Measurements from ENCODE around the gene SFXN1.

GRCh38 chr5:175538576-175538975, 60.2 kb downstream of the SFXN1 start:
- TF ChIP-seq POLR2AphosphoS5 (IDR thresholded peaks at IDR 0.05; ENCODE audit: low read depth, low read length) (no peak), CTCF (IDR thresholded peaks at IDR 0.05) (no peak), SIN3A (IDR thresholded peaks at IDR 0.05; ENCODE audit: borderline replicate concordance, insufficient read depth, low read depth, low read length) (no peak), TCF7L2 (IDR thresholded peaks at IDR 0.05; ENCODE audit: low read depth, low read length) (no peak), REST (IDR thresholded peaks at IDR 0.05; ENCODE audit: insufficient read depth in 1 of 2, low read depth in 2 of 2, low read length in 1 of 2) (no peak)
